GM21423 (cell line): ENCODE data around the gene FADS2.

Source experiments
- ATAC-seq: cut with Tn5 transposase; IDR thresholded peaks from one replicate; pipeline ENCODE4 v1.9.1; 2021; ENCODE audit warnings: mild to moderate bottlenecking, moderate library complexity; ENCODE audit not compliant: unreplicated experiment

Gene FADS2

DNA sequence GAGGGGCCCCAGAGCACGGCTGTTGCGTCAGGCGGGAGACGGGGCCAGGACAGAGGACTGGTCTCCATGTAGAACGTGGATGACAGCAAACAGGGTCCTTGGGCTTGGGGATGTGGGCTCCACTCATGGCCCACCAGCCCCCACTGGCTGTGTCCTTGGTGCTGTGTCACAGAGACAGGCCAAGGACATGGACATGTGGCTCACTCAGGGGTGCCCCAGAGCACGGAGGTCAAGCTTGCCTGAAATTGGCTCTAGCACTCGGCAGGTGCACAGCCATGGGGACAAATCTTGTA is 14.4 kb downstream of the FADS2 start:
- ATAC-seq = no peak

DNA sequence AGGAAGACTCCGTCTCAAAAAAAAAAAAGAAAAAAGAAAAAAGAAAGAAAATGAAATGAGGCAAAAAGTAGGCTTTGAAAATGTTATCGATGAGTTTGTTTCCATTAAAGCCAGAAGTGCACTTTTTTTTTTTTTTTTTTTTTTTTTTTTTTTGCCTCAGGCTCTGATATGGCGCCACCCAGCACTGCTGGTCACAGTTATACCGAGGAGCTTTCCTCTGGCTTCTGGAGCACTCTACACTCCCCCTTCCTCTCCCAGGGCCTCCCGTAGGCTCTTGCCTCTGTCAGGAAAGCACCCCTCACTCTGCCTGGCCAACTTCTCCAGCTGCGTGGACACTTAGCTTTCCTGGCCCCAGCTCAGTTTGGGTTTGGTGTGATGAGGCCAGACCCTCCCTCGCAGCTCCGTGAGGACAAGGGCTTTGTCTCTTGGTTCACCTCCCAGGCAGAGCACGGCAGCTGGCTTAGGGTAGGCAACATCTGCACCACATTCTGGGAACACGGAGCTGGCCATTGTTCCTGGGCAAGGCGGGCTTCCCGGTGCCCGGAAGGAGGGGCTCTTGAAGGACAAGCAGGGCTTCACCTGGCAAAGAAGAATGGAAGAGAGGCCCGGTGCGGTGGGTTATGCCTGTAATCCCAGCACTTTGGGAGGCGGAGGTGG is 16.9 kb downstream of the FADS2 start:
- no peak for ATAC-seq

DNA sequence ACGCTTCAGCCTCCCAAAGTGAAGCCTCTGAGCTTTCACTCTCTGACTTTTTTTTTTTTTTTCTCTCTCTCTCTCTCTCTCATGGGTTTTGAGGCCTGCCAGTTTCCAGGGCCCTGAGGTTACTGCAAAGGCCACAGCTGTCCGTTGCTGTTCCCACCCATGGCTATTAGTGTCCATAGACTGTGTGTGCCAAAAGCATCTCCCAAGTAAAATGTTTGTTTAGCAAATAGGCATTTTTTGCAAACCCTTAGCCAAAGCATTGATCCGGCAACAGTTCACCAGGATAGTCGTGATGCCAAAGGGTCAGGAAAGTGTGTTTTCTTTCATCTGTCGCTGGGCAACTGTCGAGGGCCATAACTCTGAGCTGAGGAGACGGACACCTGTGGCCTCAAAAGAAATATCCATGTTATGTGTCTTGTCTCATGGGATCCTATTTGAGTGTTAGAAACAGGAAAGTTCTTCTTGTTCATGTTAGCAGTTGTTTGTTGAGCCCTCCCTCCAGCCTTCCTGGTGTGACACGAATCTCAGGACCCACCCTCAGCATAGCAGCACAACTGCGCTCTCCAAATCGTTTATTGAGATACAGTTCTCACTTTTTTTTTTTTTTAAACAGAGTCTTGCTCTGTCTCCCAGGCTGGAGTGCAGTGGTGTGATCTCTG is 18.4 kb downstream of the FADS2 start:
- ATAC-seq = no peak

DNA sequence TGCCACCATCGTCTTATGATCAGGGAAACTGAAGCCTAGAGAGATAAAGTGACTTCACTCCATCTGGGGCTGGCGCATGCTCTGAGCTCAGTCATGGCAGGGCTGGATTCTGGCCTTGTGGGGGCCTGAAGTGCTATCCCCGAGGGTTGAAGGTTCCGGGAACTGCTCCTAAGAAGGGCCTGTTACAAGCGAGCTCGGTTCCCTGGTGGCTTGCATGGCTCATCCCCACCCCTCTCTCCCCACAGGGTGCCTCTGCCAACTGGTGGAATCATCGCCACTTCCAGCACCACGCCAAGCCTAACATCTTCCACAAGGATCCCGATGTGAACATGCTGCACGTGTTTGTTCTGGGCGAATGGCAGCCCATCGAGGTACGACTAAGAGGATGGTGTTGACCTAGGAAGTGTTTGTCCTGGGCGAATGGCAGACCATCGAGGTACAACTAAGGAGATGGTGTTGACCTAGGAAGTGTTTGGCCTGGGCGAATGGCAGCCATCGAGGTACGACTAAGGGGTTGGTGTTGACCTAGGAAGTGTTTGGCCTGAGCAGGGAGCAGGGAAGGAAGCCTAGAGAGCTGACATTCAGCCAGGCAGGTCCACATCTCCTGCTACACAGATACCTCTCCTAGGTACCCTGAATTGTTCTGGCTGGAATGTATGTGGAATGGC is 19.9 kb downstream of the FADS2 start:
- no peak for ATAC-seq

DNA sequence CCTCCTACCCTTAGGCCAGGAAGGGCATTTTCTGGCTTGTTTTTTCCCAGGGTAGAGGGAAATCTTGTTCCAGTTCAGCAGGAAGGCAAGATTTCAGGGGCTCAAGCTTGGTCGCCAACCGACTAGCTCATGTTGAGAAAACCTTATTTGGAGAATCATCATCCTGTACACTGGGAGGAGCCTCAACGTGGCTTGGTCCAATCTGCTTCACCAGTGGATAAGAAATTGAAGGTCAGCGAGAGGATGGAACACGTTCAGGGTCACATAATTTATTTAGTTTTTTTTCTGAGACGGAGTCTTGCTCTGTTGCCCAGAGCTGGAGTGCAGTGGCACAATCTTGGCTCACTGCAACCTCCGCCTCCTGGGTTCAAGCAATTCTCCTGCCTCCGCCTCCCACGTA is 20.5 kb downstream of the FADS2 start:
- no peak for ATAC-seq

DNA sequence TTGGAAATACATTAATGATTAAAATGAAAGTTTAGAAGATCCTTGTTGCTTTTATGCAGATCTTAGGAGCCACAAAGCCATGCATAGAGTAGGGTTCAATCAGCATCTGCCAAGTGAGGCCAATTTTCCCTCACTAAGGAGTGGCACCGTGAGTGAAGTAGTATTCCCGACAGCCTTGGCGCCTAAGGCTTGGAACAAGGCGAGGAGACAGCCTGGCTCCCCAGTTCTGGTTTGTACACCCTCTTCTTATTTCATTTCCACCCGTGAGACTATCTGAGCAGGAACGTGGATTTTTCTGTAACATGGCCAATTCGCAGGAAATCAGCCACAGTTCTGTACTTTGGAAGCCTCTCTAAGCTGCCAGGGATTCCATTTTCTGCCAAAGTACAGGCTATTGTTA is 22.6 kb downstream of the FADS2 start:
- no peak for ATAC-seq

DNA sequence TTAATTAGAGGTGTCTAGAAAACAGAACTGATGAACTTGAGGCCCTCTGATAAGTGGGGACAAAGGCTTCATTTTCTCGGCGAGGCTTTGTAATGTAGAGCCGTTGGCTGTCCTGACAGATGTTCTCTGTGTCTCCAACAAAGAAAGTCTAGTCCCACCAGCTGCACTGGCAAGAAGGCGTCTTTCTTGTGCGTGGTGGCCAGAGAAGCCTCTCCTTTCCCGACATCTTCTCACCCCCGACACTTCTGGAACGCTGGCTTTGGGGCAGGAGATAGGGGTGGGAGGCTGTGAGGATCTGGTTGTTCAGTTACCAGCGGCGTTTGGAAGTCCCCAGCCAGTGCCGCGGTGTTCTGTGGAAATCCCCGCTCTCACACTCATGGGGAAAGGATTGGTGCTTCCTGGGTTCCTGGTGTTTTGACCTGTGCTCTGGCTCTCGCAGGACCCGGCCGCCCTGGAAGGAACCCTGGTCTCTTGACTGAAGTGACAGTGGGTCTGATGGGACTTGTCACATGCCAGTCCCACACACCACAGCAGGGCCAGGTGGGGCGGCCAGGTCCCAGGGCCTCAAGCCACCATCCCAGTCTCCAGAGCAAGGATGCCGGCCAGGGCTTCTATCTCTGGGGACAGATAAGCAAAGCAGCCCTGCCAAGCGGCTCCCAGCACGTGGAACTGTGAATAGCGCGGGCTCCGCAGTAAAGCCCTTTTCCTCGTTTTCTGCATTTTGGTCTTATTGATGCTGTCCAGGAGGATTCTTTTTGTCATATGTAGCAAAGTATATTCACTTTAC is 23.2 kb downstream of the FADS2 start:
- ATAC-seq = no peak

DNA sequence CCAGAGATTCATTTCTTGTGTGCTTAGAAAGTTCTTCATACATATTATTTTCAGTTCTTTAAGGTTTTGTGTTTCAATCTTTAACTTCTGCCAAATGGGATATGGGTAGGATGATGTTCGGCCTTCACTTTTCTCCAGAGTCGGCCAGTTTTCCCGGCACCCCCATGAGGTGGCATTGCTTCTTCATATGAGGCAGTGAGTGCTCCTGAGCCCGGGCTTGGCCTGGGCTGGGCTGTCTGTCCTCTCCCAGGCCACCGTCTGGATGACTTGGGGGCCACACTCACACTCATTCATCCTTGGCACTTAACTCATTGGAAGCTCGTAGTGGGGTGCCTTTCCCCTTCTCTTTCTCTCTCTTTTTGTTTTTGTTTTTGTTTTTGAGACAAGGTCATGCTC is 23.8 kb downstream of the FADS2 start:
- no peak for ATAC-seq

DNA sequence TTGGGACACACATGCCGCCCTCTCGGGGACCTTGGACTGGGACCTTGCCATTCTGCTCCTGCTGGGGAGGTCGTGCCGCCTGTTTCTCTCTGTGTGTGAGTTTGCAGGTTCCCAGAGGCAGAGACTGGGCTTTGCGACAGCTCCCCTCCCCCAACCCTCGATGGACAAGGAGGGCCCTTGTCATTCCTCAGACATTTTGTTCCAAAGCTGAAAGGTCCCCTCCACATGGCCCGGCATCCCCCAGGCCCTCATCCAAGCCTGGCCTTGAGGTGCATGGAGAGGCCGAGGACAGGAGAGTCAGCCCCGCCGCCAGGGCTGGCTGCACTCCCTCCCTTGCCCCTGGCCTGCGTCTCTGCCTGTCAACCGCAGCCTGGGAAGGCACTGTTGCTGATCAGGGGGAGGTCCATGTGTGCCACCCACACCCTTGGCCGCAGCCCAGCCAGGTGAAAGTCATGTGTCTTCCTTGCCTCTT is 25.6 kb downstream of the FADS2 start:
- no peak for ATAC-seq

DNA sequence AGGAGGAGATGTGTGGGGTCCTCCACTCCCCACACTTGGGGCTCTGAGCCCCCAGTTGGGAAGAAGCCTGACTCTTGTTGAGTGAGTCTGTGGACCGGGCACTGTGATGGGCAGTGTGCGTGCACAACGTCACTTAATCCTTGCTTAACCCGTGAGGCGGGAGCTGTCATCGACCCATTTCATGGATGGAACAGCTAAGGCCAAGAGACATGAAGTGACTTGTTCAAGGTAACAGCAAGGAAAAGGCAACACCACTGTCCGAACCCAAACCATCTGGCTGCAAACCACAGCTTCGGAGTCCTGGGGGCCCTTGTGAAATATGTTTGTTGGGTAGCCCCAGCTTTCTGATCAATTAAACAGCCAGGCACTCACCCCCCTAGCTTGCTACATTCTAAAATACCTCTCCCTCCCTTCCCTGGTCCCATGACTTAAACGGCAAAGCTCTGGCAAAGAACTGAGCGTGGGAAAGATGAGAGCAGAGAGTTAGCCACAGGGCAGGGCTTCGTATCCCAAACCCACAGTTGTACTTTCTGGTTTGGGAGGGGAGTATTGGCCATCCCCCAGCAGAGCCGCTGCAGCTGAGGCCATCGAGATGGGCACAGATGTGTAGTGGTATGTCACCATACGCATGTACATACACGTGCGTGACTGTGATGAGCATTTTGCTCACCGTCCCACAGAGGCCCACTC is 26.3 kb downstream of the FADS2 start:
- ATAC-seq = no peak

DNA sequence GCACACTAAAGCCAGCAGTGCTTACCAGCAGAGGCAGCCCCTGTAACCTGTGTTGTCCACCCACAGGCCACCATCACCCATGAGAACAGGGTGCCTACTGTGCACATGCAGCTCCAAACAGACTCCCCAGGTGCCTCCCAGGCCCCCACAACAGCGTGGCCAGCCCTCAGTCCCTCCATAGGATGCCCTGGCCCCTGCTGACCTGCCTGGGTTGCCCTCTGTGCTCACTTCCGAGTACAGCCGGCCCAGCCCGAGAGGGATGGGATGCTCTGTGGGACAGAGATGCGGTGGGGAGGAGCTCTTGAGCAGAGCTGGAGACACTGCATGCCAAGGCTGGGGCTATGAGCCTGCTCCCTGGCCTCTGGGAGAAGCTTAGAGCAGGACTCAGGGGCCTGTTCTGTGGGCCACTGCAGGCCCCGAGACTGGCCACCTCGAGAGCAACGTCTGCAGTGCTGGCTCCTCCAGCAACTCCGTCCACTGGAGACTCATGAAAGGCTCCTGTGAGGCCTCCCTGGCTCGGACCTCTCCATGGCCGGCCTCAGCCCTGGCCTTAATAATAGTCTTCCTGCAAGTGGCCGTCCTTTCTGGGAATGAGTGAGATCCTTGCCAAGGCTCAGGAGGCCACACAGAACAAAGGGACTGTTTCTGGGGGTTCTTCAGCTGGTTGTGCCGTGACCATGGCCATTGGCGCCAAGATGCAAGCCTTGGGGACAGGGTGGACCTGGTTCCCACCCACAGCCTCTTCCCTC is 27.0 kb downstream of the FADS2 start:
- no peak for ATAC-seq

DNA sequence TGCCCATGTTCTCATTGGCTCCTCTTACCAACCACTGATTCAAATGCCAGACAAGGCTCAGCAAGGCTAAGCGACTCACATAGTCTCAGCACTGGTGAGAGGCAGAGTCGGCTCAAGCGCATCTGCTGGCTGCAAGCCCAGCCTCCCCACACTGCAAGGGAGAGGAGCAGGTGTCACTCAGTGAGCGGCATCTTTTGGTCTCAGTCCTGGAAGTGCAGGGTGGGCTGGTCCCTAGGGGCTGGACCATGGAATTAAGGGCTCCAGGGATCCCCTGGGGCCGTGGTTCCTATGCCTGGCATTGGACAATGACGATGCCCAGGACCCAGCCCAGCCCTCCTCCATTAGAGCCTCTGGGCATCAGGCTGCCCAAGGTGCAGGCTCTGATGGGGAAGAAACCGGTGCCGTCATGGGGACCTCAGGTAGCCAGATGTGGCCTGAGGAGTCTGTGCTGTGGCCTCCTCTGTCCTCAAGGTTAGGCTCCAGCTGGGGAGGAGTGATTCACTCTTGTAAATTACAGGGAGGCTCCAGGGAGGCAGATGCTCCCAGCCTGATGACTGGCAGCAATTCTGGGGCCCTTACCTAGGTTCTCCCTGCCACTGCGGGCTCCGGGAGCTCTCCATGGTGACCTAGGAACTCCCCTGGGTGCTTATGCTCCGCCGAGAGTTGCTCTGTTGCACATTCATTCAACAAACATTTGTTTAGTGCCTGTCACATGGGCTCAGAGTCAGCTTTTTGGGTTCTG is 28.0 kb downstream of the FADS2 start:
- ATAC-seq = no peak

DNA sequence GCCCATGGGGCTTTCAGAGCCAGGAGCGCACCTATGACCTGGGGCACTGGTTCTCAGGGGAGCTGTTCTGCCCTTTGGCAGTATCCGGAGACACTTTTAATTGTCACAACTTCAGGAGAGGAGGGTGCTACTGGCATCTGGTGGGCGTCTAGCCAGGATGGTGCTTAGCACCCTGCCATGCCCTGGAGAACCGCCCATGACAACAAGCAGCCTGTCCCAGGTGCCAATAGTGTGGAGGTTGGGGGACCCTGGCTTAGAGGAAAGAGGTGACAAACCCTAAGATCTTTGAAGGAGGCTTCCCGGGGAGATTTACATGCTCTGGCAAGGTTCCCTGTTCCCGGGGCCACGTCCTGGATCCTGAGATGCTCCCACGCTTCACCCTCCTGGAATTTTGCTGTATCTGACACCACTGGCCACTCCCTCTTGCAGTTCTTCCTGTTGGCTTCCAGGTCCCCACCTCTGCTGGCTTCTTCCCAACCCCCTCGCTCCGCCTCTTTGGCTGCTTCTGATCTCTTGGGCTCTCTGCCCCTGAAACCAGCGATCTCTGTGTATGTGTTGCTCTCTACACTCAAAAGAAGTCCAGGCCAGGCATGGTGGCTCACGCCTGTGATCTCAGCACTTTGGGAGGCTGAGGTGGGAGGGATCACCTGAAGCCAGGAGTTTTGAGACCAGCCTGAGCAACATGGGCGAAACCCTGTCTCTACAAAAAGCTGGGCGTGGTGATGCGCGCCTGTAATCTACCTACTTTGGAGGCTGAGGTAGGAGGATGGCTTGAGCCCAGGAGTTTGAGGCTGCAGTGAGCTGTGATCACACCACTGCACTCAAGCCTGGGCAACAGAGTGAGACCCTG is 32.2 kb downstream of the FADS2 start:
- no peak for ATAC-seq

DNA sequence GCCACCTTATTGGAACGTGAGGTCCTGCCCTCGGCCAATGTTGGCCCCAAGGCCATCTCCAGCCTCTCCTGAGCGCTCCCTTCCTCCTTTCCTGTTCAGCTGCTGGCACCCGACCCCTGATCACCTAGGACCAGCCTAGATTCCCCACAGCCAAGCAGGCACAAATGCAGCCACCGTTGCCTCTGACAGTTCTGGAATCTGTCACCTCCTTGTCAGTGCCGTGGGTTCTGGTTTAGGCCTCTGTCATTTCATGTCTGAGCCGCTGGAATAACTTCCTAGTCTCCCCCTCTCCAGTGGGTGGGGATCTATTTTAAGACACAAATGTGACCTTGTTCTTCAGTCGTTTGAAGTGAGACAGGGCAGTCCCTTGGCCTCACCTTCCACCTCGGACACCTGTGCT is 33.5 kb downstream of the FADS2 start:
- no peak for ATAC-seq

DNA sequence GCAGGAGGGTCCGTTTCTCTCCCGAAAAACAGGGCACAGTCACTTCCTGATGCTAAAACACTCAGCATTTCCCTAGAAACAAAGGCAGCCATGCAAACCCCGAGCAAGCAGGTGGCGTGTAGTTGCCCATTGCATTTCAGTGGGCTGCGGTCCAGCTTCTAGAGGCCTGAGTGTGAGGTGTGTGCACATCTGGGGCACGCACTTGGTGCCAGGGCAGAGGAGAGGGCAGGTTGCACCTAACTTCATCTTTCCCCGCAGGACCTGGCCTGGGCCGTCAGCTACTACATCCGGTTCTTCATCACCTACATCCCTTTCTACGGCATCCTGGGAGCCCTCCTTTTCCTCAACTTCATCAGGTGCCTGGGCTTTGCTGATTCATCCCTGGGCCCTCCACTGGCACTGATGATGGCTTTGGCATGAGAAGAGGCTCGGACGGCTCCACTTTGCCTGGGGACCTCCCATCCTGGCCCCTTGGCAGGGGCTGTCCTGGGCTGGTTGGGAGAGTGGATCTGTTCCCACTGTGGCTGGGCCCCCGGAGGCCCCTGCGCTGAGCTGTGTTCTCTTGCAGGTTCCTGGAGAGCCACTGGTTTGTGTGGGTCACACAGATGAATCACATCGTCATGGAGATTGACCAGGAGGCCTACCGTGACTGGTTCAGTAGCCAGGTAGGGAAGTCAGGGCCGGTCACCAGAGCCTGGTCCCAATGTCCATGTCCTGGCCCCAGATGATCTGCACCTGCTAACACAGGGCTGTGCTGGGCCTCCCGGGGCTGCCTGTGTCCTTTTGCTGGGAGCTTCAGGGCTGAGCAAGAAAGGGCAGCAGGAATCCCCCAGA is 34.8 kb downstream of the FADS2 start:
- no peak for ATAC-seq

DNA sequence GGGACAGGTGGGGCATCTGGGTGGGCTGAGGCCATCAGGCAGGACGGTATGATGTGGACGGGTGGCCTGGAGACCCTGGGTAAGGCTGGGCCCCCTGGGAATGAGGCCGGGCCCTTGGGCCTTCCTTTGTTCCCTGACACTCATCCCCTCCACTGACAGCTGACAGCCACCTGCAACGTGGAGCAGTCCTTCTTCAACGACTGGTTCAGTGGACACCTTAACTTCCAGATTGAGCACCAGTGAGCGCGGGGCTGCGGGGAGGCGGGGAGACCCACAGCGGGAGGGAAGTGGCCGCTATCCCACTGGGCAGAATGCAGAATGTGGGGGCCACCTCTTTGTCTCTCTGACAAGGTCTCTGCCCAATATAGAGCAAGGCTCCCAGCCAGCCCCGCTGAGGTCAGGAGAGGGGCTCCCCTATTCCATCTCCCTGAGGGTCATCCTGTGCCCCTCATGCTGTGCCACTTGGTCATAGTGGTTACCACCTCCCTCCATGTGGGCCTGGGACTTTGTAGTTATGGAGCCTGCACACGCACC is 35.5 kb downstream of the FADS2 start:
- no peak for ATAC-seq
